ENCODE measurements around the gene LMBR1. TPM values are rescaled to one million over a fixed set of nuclear protein-coding genes. Genes with fewer than 3 reads are reported as not detected.
"Not testable (repeated sequence)": the region's sequence is repeated elsewhere in the genome, so short reads cannot be mapped to it uniquely, and the experiment has no call there.

Gene LMBR1
- total RNA-seq, 1 donor from 2014 or later: 69.1 TPM

DNA sequence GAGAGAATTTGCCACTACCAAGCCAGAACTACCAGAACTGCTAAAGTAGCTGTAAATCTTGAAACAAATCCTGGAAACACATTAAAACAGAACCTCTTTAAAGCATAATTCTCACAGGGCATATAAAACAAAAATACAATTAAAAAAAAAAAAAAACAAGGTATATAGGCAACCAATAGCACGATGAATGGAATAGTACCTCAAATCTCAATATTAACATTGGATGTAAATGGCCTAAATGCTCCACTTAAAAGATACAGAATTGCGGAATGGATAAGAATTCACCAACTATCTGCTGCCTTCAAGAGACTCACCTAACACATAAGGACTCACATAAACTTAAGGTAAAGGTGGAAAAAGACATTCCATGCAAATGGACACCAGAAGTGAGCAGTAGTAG is 17.2 kb downstream of the LMBR1 start:
- H3K4me3 Mint-ChIP-seq: no peak overlapping the region
- peaks cover 32% of the 10 kb centered on the region for H3K9me3 Mint-ChIP-seq
- TF ChIP-seq, protein P1, sequence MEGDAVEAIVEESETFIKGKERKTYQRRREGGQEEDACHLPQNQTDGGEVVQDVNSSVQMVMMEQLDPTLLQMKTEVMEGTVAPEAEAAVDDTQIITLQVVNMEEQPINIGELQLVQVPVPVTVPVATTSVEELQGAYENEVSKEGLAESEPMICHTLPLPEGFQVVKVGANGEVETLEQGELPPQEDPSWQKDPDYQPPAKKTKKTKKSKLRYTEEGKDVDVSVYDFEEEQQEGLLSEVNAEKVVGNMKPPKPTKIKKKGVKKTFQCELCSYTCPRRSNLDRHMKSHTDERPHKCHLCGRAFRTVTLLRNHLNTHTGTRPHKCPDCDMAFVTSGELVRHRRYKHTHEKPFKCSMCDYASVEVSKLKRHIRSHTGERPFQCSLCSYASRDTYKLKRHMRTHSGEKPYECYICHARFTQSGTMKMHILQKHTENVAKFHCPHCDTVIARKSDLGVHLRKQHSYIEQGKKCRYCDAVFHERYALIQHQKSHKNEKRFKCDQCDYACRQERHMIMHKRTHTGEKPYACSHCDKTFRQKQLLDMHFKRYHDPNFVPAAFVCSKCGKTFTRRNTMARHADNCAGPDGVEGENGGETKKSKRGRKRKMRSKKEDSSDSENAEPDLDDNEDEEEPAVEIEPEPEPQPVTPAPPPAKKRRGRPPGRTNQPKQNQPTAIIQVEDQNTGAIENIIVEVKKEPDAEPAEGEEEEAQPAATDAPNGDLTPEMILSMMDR (conservative IDR thresholded peaks at IDR 0.05): no peak
- peaks cover 59% of the 10 kb centered on the region for H3K36me3 Mint-ChIP-seq
- H3K27ac Mint-ChIP-seq: no peak overlapping the region
- H3K4me1 Mint-ChIP-seq (ENCODE audit: unreplicated experiment): no peaks in the 10 kb centered on the region
- no peaks in the 10 kb centered on the region for H3K27me3 Mint-ChIP-seq
- DNase-seq (ENCODE audit: extremely low spot score, unreplicated experiment): no peak

DNA sequence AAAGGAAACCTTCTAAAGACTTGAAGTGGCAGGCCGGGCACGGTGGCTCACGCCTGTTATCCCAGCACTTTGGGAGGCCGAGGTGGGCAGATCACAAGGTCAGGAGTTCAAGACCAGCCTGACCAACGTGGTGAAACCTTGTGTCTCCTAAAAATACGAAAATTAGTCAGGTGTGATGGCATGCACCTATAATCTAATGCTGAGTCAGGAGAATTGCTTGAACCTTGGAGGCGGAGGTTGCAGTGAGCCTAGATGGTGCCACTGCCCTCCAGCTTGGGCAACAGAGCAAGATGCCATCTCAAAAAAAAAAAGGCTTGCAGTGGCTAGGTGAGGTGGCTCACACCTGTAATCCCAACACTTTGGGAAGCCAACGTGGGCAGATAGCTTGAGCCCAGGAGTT is 24.6 kb downstream of the LMBR1 start:
- H3K27me3 Mint-ChIP-seq; H3K27ac Mint-ChIP-seq; DNase-seq (ENCODE audit: extremely low spot score, unreplicated experiment); H3K9me3 Mint-ChIP-seq; H3K4me1 Mint-ChIP-seq (ENCODE audit: unreplicated experiment); H3K4me3 Mint-ChIP-seq: not testable (repeated sequence)
- peaks cover 33% of the 10 kb centered on the region for H3K36me3 Mint-ChIP-seq

DNA sequence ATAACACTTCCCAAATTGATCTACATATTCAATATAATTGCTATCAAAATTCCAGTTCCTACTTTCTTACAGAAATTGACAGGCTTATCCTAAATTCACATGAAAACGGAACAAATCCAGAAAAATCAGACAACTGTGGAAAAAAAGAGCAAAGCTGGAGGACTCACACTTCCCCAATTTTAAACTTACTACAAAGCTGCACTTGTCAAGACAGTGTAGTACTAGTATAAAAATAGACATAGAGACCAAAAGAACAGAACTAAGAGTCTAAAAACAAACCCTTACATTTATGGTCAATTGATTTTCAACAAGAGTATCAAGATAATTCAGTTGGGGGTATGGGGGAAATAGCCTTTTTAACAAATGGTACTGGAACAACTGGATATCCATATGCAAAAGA is 27.5 kb downstream of the LMBR1 start:
- H3K4me3 Mint-ChIP-seq: no peak overlapping the region

DNA sequence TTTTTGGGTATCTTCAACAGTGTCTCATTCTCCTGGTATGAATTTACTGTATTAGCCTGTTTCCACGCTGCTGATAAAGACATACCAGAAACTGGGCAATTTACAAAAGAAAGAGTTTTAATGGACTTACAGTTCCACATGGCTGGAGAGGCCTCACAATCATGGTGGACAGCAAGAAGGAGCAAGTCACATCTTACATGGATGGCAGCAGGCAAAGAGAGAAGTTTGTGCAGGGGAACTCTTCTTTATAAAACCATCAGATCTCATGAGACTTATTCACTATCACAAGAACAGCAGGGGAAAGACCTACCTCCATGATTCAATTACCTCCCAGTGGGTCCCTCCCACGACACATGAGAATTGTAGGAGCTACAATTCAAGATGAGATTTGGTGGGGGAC is 31.0 kb downstream of the LMBR1 start:
- H3K27ac Mint-ChIP-seq; H3K4me3 Mint-ChIP-seq; DNase-seq (ENCODE audit: extremely low spot score, unreplicated experiment); H3K4me1 Mint-ChIP-seq (ENCODE audit: unreplicated experiment); H3K27me3 Mint-ChIP-seq: not testable (repeated sequence)
- H3K9me3 Mint-ChIP-seq: peaks cover 21% of the 10 kb centered on the region
- peaks cover 41% of the 10 kb centered on the region for H3K36me3 Mint-ChIP-seq

More for the DNA sequence above, 27.5 kb downstream of the LMBR1 start:
- H3K36me3 Mint-ChIP-seq: peaks cover 31% of the 10 kb centered on the region
- TF ChIP-seq, protein P1 (conservative IDR thresholded peaks at IDR 0.05): no peak
- peaks cover 7% of the 10 kb centered on the region for H3K9me3 Mint-ChIP-seq
- no peak overlapping the region for H3K27ac Mint-ChIP-seq
- no peak for DNase-seq (ENCODE audit: extremely low spot score, unreplicated experiment)
- no peaks in the 10 kb centered on the region for H3K27me3 Mint-ChIP-seq
- H3K4me1 Mint-ChIP-seq (ENCODE audit: unreplicated experiment): no peaks in the 10 kb centered on the region

DNA sequence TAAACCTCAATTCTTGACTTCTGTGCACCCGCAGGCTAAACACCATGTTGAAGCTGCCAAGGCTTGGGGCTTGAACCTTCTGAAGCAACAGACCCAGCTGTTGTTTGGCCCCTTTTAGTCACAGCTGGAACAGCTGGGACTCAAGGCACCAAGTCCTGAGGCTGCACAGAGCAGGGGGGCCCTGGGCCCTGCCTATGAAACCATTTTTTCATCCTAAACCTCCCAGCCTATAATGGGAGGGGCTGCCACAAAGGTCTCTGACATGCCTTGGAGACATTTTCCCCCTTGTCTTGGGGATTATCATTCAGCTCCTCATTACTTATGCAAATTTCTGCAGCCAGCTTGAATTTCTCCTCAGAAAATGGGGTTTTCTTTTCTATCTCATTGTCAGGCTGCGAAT is 31.8 kb downstream of the LMBR1 start:
- peaks cover 45% of the 10 kb centered on the region for H3K36me3 Mint-ChIP-seq
- DNase-seq (ENCODE audit: extremely low spot score, unreplicated experiment): no peak
- H3K27me3 Mint-ChIP-seq: no peaks in the 10 kb centered on the region
- peaks cover 21% of the 10 kb centered on the region for H3K9me3 Mint-ChIP-seq
- no peaks in the 10 kb centered on the region for H3K4me1 Mint-ChIP-seq (ENCODE audit: unreplicated experiment)
- TF ChIP-seq, protein P1 (conservative IDR thresholded peaks at IDR 0.05): no peak
- H3K27ac Mint-ChIP-seq: no peak overlapping the region
- no peak overlapping the region for H3K4me3 Mint-ChIP-seq

DNA sequence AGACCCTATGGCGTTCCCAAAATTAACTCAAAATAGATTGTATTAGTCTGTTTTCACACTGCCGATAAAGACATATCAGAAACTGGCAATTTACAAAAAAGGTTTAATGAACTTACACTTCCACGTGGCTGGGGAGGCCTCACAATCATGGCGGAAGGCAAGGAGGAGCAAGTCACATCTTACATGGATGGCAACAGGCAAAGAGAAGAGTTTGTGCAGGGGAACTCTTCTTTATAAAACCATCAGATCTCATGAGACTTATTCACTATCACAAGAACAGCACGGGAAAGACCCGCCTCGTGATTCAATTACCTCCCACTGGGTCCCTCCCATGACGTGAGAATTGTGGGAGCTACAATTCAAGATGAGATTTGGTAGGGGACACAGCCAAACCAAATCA is 32.9 kb downstream of the LMBR1 start:
- not testable (repeated sequence) for H3K27me3 Mint-ChIP-seq
- Mint-ChIP-seq H3K36me3 (peaks cover 45% of the 10 kb centered on the region), H3K9me3 (peaks cover 21% of the 10 kb centered on the region)

DNA sequence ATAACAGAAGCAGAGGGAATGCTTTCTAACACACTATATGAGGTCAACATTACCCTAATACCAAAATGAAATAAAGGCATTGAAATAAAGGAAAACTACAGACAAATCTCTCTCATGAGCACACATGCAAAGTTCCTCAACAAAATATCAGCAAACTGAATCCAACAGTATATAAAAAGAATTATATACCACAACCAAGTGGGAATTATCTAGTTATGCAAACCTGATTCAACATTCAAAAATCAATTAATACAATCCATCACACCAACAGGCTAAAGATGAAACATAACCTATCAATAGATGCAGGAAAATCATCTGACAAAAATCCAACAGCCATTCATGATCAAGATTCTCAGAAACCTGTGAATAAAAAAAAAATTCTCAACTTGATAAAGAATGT is 34.5 kb downstream of the LMBR1 start:
- TF ChIP-seq, protein P1 (conservative IDR thresholded peaks at IDR 0.05): no peak
- no peaks in the 10 kb centered on the region for H3K4me1 Mint-ChIP-seq (ENCODE audit: unreplicated experiment)
- peaks cover 48% of the 10 kb centered on the region for H3K36me3 Mint-ChIP-seq
- H3K9me3 Mint-ChIP-seq: peaks cover 25% of the 10 kb centered on the region
- H3K4me3 Mint-ChIP-seq: no peak overlapping the region
- no peak for DNase-seq (ENCODE audit: extremely low spot score, unreplicated experiment)
- no peaks in the 10 kb centered on the region for H3K27me3 Mint-ChIP-seq
- no peak overlapping the region for H3K27ac Mint-ChIP-seq

More for the DNA sequence above, 32.9 kb downstream of the LMBR1 start:
- not testable (repeated sequence) for H3K4me3 Mint-ChIP-seq; H3K4me1 Mint-ChIP-seq (ENCODE audit: unreplicated experiment); DNase-seq (ENCODE audit: extremely low spot score, unreplicated experiment); H3K27ac Mint-ChIP-seq

All from type B pancreatic cell (in vitro differentiated cells).